TTC549 (cell line): ENCODE results near the gene TNFAIP8L2.

ENCODE experiments used
- FAIRE-seq: peaks from 2 replicates; lab custom pipeline; 2012; peaks lifted over from hg19 to GRCh38; lab: Jason Lieb, UNC

TNFAIP8L2 gene

GRCh38 chr1:151156515-151156819 is at the start of gene TNFAIP8L2:
Gene TNFAIP8L2, plus strand, starts transcription at chr1:151156649. Its CDS starts 2,049 bp downstream, at chr1:151158698.
- no peak for FAIRE-seq

GRCh38 chr1:151106894-151107293 is 49.6 kb upstream of the TNFAIP8L2 start:
- FAIRE-seq, result no peak

- no peak for FAIRE-seq
These were observed 48.1 kb upstream of the TNFAIP8L2 start for GRCh38 chr1:151108331-151108730.

DNA sequence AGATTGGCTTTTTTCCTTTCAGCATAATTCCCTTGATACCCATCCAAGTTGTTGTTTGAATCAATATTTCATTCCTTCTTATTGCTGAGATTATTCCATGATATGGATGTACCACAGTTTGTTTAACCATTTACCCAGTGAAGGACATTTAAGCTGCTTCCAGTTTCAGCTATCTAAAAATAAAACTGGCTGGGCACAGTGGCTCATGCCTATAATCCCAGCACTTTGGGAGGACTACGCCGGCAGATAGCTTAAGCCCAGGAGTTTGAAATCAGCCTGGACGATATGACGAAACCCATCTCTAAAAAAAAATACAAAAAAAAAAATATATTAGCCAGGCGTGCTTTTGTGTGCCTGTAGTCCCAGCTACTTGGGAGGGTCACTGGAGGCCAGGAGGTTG is 42.6 kb upstream of the TNFAIP8L2 start:
- no peak for FAIRE-seq

DNA sequence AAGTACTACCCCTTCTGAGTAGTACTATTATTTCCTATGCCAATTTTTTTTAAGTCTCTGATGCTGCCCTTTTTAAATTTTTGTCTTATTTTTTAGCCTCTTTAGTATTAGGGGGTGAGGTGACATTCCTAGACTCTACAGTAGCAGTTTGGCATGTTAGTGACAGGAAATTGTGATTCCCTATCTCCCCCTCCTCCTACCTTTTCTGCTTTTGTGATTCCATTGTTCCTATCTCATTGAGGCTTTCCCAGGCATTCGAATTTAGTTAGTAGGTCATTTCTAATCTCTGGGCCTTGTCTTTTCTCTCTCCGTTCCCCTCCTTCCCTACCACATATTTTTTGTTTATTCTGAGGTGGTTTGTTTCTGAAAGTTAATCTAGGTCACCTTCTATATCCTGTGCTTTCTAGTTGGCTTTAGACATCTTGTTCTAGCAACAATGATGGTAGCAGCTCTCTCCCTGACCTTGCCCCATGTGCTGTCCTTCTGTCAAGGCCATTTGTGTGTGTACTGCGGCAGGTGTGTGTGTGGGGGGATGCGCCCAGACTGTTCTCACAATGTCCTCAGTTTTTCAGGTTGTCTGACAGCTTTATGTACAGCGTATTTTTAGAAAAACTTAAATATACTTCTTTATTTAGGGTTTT is 31.6 kb upstream of the TNFAIP8L2 start:
- FAIRE-seq, result no peak

- no peak for FAIRE-seq
These were observed 27.6 kb upstream of the TNFAIP8L2 start for GRCh38 chr1:151128800-151129199.

DNA sequence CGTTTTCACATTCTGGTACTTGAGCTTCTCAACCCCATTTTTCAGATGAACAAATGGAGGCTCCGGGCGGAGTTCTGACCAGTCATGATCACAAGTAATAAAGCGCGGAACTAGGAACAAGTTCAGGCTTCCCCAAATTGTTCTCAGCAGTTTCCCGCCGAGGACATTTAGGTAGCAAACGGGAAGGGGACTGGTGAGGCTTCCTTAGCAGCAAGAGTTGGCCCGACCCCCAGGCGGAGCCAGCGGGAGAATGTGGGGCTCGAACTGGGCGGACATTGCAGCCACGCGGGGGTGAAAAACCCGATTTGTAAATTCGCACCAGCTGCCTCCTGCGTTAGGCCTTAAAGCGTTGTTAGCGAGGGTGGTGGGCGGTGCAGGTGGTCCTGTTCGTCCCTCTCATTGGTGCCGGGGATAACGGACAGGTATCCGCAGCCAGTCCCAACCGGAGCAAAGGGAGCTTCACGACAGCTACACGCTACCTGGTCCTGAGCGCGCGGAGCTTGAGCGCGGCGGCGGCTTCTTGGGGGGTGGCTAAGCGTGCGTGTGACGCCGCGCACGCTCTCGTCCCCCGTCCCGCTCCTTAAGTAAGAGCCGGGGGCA is 25.4 kb upstream of the TNFAIP8L2 start:
- no peak for FAIRE-seq

DNA sequence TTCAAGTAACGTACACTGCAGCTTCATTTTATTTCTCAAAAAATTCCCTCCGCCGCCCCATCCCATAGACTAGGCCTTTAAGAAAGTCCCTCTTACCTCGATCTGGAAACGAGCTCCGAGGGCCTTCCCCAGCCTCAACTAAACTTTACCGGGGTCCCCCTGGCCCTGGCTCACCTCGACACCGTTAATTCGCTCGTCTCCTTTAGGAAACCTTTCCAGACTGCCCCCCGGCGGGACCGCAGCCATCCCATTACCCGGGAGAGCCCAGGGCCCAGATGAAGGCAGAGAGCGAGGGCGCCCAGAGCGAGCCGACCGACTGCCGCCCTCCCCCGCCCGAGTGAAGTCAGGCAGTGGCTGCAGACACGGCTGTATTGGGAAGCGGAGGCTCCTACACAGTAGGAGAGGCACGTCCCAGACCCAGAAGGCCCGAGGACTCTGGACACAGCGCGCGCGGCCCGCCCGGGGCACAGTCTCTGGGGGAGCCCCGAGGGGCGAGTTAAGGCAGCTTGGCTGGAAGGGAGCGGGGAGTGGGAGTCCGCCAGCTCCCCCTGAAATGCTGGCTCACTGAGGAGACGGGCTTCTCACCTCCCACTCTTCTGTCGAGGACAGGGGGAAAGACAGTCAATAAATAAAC is 24.6 kb upstream of the TNFAIP8L2 start:
- no peak for FAIRE-seq

DNA sequence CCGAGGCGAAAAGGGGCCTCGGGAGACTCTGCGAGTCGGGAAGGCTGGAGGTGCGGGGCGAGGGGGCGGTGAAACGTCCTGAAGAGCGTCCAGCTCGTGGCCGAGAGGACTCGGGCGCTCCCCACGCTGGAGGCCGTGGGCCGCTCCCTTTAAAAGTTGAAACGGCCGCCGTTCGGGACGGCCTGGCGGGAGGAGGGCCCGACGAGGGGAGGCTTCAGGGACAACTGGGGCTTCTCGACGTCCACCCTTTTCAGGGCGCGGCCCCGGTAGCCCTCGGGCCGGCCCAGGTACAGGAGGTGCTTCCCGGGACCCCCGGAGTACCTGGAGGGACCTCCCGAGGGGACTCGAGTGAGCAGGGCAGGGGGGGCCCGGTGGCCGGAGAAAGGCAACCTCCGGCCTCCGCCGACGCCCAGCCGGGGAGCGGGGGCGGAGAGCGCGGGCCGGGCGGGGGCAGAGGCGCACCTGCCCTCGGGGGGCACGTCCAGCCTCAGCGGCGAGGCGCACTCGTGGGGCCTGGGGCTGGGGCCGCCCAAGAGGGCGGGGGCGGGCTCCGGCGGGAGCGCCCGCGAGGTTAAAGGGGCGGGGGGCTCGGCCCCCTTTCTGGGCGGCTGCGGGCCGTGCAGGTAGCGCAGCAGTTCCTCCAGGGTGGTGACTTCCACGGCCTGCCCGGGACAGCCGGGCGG is 24.0 kb upstream of the TNFAIP8L2 start:
- no peak for FAIRE-seq

GRCh38 chr1:151133018-151133806 is 23.2 kb upstream of the TNFAIP8L2 start:
- FAIRE-seq, result no peak

- FAIRE-seq, result no peak
These were observed 22.1 kb upstream of the TNFAIP8L2 start for GRCh38 chr1:151134396-151134795.

GRCh38 chr1:151134991-151135390 is 21.5 kb upstream of the TNFAIP8L2 start:
- no peak for FAIRE-seq

DNA sequence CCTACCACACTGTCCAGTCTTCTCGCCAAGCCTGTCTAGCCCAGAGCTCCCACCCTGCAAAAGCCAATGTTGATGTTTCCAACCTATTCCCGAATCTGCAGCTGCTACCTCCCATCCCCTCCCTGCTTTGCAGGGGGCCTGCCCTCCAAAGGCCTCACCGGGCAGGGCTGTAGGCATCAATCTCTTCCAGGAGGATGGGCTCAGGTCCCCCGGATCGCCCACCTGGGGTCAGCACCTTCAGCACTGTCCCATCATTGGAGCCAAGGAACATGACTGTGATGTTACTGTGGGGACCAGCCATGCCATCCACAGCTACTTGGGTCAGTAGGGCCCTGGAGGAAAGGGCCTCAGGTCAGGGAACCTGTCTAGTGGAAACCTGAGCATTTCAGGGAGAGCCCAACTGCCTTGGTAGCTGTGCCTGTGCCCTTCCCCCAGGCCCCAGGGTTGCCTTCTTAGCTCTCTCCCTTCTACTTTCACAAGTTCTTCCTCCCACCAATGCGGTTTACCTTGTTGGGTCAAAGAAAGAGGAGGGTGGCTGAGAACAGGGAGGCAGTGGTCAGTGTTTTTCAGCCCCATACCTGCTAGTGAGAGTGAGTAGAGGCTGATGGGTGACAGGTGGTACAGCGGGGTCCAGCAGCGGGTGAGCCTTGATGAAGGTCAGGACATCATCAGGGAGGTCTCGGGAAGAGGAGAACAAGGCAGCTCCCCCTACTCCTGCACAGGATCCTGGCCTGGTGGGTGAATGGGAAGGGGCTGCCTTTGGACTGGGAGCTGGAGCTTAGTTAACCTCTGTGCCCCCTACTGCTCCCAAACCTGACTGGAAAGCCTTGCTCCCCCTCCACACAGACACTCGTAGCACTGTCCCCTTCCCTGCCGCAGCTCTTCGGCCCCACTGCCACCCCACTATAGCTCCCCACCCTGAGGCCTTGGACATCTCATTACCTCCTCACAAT is 20.7 kb upstream of the TNFAIP8L2 start:
- FAIRE-seq, result no peak

DNA sequence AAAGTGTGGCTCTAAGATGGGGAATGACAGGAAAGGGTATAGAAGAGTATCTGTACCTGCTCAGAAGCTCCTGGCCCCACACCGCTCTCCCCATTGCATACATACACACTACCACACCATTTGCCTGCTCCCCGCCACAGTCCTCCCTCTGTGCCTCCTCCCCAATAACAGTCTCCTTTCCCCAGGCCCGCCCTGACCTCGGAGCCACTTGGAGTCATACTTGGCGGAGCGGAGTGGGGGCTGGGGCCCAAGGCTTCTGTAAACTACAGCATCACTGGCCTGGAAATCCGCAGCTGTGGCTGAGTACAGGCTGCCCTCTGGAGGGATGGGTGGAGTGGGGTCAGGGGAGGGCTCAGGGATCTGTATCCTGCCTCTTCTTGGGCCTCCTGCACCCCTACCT is 18.7 kb upstream of the TNFAIP8L2 start:
- FAIRE-seq, result no peak

DNA sequence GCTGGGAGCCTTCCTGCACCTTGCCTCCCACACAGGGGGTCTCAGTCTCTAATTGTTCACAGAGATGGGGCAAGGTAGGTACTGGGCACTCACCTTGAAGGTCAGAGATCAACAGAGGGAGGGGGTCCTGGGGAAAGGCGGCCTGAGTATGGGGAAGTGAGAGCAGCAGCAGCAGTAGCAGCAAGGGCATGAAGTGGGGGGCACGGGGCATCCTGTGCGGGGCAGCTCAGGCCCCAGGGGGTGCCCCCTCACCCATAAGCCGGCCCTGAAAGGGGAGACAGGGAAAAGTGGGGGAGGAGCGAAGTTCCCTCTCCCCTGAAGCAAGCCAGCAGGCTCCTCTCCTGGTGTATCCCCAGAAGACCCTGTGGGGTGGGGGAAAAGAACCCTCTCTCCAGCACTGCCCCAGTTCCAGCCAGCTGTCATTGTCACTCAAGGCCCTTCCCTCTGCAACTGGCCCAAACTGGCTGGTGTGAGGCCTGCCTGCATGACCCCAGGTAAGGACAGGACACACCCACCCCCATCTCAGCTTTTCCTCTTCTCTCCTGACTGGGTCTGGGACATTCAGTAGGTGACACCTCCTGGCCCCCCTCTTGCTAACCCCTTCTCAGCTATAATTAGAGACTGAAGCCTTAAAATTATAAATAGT is 13.9 kb upstream of the TNFAIP8L2 start:
- FAIRE-seq, result no peak

- no peak for FAIRE-seq
These were observed 13.4 kb upstream of the TNFAIP8L2 start for GRCh38 chr1:151143057-151143435.

DNA sequence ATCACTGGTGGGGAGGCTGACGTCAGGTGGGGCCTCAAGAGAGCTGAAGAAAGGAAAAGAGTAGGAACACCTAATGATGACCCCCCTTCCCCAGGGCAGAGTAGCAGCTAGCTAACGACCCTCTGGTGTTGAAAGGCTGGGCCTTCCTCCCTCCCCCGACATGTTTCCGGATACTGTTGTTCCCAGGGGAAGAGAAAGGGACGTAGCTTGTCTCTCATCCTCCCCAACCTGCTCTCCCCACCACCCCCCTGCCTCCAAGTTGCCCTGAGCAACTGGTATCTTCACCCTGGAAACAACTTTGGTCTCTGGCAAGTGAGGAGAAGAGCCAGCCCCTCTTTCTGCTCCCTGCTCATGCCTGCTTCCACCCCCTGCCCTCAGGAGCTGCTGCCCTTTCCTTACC is 12.5 kb upstream of the TNFAIP8L2 start:
- FAIRE-seq, result no peak

- no peak for FAIRE-seq
These were observed 11.8 kb upstream of the TNFAIP8L2 start for GRCh38 chr1:151144474-151145303.

DNA sequence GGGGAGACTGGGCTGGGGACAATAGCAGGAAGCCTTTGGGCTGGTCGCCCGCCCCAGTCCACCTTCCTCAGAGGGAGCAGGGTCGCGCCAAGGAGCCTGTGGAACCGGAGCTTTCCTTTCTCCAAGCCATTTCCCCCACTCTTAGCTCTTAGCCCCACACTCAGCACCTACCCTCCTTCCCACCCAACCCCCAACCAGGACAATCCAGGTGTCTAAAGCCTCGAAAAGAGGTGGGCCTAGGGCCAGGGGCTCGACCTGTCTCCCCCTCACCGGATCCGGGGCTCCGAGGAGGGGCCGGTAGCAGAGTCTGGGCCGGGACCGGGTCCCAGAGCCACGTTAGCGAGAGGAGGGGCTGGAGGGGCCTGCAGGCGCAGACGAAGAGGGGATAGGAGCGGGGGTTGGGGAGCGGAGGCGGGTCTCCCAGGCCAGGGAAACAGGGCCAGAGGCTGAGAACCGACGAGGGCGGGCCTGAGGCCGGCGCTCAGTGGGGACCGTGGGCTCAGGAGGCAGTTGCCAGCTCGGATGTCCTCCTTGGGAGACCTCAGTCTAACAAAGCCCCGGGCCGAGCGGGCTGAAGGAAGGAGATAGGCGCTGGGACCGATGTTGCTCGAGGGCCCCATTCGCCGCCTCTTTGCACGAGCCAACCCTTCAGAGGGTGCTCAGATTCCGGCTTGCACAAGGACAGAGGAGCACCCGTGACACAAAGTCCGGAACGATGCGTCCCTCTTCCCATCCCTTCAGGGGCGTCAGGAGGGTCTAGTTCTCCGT is 11.0 kb upstream of the TNFAIP8L2 start:
- FAIRE-seq, result no peak
